Cardiac muscle cell (in vitro differentiated cells and primary cell): Measurements from ENCODE around the gene DLL1. TPM values are rescaled to one million over a fixed set of nuclear protein-coding genes. Genes with fewer than 3 reads are reported as not detected.

Experiments used
- DNase-seq, 2 donors: peaks; one replicate each; pipeline versions ENCODE4 v3.0.0 to v3.0.0-alpha.2; 2010 to 2017; ENCODE audit warnings: low read depth in 1 of 2, low spot score in 1 of 2
- H3K27ac ChIP-seq: fragments of 200-600 bp; sonication (generic); 2 replicates; pipeline ENCODE4 v1.5.1; 2016
- H3K27me3 ChIP-seq: fragments of 200-600 bp; sonication (generic); 2 replicates; pipeline ENCODE4 v1.6.0; 2016; ENCODE audit warnings: control low read depth
- H3K36me3 ChIP-seq: fragments of 200-600 bp; sonication (generic); 2 replicates; pipeline ENCODE4 v1.5.1; 2016; ENCODE audit warnings: control low read depth
- H3K4me1 ChIP-seq: fragments of 200-600 bp; sonication (generic); 2 replicates; pipeline ENCODE4 v1.8.1; 2017; ENCODE audit warnings: low read depth, mild to moderate bottlenecking, mixed run types
- H3K4me3 ChIP-seq: fragments of 200-600 bp; sonication (generic); 2 replicates; pipeline ENCODE4 v1.5.1; 2016; ENCODE audit warnings: mild to moderate bottlenecking
- H3K9me3 ChIP-seq: fragments of 200-600 bp; sonication (generic); 2 replicates; pipeline ENCODE4 v1.5.1; 2017; ENCODE audit warnings: low read depth, mild to moderate bottlenecking, control low read depth
- CTCF ChIP-seq: IDR thresholded peaks from 2 replicates; pipeline ENCODE4 v1.5.1; 2012; ENCODE audit warnings: low read depth, mild to moderate bottlenecking, low read length
- polyA plus RNA-seq: library from polyadenylated mRNA; unstranded; fragments of >200 nt; fragmentation: Nextera tagmentation; extraction: Ambion mirVana; gene quantifications from 2 replicates; pipeline ENCODE4 v1.2.1, GENCODE V29; 2016
- total RNA-seq: library from RNA; depleted of rRNA; stranded (reverse); fragments of >200 nt; gene quantifications from 2 replicates; pipeline ENCODE4 v1.2.3, GENCODE V29; 2016

Gene DLL1
- total and polyA plus RNA-seq, 2 experiments from 2014 or later = 2.2 to 4.3 TPM

- H3K36me3 ChIP-seq = no peaks in the 10 kb centered on the region
- DNase-seq = no peak
- no peaks in the 10 kb centered on the region for H3K9me3 ChIP-seq
- TF ChIP-seq CTCF = no peak
- no peaks in the 10 kb centered on the region for H3K27me3 ChIP-seq
- H3K4me3 ChIP-seq = peak overlapping the region; percentile 78
- peak overlapping the region; percentile 79 for H3K27ac ChIP-seq
- H3K4me1 ChIP-seq = peaks cover 5% of the 10 kb centered on the region
Measured at GRCh38 chr6:170307080-170307545, 16.2 kb upstream of the DLL1 start.

- Histone ChIP-seq H3K36me3 (no peaks in the 10 kb centered on the region), H3K27me3 (no peaks in the 10 kb centered on the region), H3K4me1 (peaks cover 5% of the 10 kb centered on the region), H3K27ac (peak within 1 kb of the TSS; percentile 79), H3K4me3 (peak within 1 kb of the TSS; percentile 78), H3K9me3 (no peaks in the 10 kb centered on the region)
- TF ChIP-seq CTCF = no peak
- DNase-seq = peak; percentile 95 to 97
Measured at GRCh38 chr6:170306324-170307079, 15.6 kb upstream of the DLL1 start, which contains the start of gene FAM120B. FAM120B (plus strand) TSS chr6:170306758; CDS start chr6:170317391, 10,633 bp downstream.

- Histone ChIP-seq H3K36me3 (no peaks in the 10 kb centered on the region), H3K9me3 (no peaks in the 10 kb centered on the region), H3K27ac (peak overlapping the region; percentile 20), H3K4me3 (peak overlapping the region; percentile 78), H3K27me3 (no peaks in the 10 kb centered on the region), H3K4me1 (peaks cover 5% of the 10 kb centered on the region)
- no peak for DNase-seq
- TF ChIP-seq CTCF = no peak
Measured at GRCh38 chr6:170305805-170306323, 15.0 kb upstream of the DLL1 start.

DNA sequence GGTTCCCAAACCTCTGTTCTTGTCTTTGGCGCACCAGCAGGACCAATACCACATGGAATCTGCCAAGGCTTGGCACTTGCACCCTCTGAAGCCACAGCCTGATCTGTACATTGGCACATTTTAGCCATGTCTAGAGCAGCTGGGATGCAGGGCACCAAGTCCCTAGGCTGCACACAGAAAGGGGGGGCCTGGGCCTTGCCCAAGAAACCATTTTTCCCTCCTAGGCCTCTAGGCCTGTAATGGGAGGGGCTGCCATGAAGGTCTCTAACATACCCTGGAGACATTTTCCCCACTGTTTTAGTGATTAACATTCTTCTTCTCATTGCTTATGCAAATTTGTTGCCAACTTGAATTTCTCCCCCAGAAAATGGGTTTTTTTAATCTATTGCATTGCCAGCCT, 10.3 kb upstream of the DLL1 start:
- peaks cover 38% of the 10 kb centered on the region for H3K27me3 ChIP-seq
- H3K4me3 ChIP-seq = no peak overlapping the region
- no peak for DNase-seq
- H3K9me3 ChIP-seq = no peaks in the 10 kb centered on the region
- peaks cover 3% of the 10 kb centered on the region for H3K4me1 ChIP-seq
- TF ChIP-seq CTCF = no peak
- no peak overlapping the region for H3K27ac ChIP-seq
- no peaks in the 10 kb centered on the region for H3K36me3 ChIP-seq

- Histone ChIP-seq H3K9me3 (no peaks in the 10 kb centered on the region), H3K36me3 (no peaks in the 10 kb centered on the region), H3K27ac (no peak overlapping the region), H3K27me3 (peaks cover 63% of the 10 kb centered on the region), H3K4me1 (peaks cover 3% of the 10 kb centered on the region), H3K4me3 (no peak overlapping the region)
- no peak for TF ChIP-seq CTCF
- no peak for DNase-seq
Measured at GRCh38 chr6:170298688-170299087, 7.8 kb upstream of the DLL1 start.
